Measurements from ENCODE around the gene HNRNPA3.
"Not testable (repeated sequence)": the region's sequence is repeated elsewhere in the genome, so short reads cannot be mapped to it uniquely, and the experiment has no call there.

HNRNPA3 gene

DNA sequence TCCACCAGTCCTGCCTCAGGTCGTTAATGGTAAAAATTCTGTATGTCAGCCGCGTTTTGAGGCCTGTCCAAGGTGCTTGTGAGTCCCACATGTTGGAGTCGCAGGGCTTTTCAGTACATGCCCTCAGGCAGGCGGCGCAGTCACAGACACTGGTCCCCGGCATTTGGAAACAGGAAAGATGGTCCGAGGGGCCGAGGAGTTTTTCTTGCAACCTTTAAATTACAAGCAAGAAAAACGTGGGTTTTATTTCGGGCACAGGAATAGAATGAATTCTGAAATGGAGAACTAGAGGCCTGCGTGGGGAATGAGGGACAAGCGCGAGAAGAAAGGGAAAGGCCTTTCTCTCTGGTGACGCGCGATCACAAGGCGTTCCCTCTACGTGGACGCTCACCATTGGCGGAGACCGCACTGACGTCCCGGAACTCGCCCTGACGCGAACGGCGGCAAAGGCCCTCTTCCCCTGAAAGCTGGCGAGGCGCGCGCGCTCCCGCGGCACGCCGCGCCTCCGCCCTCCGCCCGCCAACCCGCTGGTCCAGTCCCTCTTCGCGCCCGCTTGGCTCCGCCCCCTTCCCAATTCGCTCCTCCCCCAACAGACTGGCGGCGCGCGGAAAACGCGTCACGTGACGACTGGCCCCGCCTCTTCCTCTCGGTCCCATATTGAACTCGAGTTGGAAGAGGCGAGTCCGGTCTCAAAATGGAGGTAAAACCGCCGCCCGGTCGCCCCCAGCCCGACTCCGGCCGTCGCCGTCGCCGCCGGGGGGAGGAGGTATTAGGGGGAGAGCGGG, at the start of gene HNRNPA3:
TSS of gene HNRNPA3 (plus strand) at position 689 of the 785 bp plus-strand sequence. CDS start at position 695, 6 bp downstream.
- DNase-seq, result peak; percentile 100

DNA sequence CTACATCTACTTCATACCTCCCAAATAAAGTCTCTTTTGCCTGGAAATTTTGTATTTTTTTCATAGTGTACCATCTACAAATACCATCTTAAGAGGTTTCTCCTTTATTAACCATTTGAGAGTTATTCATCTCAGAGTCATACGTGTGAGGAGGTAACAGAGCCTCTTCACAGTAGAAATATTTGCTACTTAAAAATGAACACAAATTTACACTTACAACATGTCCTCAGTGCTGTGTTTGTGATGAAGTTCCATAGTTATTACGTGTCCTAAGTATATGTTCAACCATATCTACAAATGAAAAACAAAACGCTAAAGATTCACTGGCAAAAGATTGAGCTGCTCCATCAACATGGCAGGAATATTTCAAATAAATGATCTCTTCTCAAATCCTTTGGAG, 48.5 kb upstream of the HNRNPA3 start:
- no peak for DNase-seq

DNA sequence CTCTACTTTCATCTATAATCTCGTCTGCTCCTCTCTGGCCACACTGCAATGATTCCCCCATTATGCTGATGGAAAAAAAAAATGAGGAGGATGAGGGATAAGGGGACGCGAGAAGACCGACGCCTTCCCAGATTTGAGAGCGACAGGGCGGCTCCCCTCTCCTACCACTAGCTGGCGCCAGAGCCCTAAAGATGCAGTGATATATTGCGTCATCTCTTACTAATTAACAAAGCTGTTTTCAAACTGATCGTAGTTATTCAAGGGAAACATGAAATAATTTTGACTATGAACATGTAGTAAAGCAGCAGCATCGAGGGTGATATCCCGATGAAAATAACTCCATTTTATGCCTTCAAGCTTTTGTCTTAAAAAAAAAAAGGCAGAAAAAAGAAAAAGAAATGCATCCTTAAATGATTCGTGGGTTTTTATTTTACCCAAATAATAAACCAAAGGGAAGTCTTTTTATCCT, 48.0 kb upstream of the HNRNPA3 start:
- peak; percentile 87 for DNase-seq

DNA sequence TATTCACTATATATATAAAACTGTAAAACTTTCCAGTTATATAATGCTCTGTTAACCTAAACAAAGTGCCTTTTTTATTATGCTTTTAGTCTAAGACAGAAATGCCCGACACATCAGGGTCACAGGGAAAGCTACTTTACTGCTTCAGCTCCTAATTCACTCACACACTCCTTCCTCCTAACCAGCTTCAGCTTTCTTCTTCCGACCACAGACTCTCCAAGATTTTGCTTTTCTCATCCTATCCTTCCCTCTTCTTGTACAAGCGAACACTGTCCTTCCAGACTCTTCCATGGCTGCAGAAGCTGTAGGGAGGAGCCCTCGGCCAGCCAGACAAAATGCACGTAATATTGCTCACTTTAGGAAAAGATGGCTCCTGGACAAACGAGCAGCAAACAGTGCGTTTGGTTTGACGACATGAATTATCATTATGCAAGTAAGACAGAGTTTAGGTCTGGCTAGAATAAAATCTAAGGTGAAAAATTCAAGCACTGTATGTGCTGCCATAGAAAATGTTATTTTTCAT, 47.5 kb upstream of the HNRNPA3 start:
- DNase-seq, result no peak

DNA sequence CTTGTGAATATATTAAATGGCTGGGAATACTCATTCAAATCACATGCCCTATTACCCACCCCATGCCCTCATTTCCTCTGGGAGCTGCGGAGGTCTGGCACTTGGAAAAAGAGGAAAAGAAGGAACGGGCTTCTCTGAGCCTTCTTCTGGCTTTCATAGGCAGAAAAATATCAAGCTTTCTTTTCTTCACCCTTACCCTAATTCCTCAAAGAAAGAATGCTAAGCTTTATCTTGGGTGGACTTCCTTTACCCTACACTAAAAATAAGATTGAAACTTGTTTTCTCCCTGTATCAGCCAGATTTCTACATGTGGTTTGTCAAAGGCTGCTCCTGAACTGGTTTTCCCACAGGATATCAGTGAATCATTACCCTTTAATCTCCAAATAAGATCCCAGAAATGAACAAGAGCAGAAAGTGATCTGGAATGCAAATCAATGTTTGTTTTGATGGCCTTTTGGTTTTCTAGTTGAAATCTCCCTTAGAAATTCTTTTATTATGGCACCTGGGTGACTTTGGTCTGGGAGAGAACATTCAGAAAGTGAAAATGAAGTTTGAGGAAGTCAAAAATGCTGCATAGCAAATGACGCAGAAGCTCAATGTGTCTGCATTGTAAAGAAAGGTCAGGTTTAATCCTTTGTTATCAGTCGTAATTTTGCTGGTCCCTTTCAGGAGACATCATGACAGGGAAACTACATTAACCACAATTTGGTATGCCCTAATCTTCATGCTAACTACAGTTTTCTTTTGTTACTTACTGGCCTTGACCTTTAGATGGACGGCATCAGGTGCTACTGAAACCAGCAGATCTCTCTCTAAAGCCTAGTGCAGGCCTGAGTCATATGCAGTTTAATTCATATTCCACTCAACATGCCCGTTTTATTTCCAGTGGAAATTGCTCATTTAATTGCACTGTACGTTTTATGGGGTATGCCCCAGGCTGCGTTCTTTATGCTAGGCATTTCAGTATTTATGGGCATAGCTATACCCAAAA, 46.6 kb upstream of the HNRNPA3 start:
- no peak for DNase-seq

DNA sequence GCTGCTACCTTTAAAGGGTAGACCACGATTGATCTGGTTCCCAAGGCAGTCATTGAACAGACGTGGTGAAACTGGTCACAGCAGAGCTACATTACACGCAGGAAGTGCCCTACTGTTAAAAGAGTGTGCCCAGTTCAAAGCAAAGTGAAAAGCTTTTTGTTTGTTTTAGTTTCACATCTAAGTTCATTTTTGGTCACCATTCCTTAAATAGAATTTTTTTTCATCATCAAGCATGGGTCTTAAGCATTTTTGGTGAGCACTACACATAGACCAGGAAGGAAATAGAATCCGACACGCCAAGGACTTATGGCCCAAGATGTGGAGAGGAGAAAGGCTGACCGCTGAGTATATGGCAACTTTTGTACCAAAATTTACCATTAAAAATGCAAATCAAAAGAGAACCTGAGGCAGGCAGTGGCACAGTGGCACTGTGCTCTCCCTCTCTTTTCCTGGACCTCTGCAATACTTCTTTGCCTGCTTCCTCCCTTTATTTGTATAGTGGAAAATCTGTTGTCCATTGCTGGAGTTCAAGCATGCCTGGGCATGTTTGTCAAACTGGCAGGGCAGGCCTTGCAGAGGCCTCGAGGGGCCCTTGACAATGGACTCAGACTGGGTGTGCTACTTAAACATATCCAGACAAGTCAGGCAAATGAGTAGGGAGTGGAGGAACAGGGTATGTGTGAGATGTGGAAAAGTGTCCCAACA, 42.6 kb upstream of the HNRNPA3 start:
- no peak for DNase-seq

DNA sequence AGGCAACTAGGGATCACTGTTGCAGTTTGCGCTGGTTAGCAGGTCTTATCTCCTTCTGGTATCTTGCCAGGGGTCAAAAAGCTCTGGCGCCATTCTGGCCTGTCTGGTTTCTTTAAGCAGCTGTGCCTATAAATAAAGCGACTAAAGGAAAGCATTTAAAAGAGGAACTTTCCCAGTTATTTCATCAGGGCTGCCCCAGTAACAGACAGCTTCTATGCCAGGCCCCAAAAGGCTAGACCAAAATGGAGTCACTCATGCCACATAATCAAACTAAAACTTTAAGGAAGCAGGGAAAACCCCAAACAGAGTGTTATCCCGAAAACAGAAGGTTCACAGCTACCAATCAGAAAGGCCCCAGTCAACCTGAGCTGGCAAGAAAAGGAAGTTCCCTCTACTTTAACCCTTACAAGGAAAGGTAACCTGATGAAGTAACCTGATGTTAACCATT, 41.2 kb upstream of the HNRNPA3 start:
- no peak for DNase-seq

DNA sequence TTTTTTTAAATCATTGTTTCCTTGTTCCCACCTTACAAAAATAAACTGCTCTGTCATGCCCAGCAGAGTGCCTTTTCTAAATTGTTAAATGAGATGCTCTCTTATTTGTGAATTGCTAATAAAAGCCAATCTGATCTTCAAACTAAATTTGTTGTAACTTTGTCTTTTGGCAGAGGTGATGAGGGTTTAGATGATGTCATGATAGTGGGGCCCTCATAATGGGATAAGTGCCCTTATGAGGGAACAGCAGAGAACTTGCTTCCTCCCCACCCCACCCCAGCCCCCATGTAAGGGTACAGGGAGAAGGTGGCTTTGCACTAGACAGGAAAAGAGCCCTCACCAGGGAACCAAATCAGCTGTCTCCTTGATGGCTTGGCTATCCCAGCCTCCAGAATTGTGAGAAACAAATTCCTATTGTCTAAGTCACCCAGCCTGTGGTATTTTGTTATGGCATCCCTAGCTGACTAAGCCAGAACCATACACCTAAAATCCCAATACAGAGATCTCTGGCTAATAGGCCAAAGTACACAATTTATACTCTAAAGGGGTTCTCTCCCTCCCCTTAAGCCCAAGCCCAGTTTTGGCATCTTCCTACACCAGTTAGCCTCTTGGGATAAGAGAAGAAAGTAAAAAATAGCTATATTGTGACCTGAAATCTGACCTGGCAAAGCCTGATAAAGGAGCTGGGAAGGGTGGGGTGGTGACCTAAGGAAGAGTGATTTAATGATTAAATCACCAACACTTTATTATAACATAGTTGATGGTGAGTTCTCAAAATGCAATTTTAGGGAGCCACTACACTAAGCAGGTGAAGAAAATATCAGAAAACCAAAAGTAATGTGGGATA, 40.3 kb upstream of the HNRNPA3 start:
- no peak for DNase-seq

DNA sequence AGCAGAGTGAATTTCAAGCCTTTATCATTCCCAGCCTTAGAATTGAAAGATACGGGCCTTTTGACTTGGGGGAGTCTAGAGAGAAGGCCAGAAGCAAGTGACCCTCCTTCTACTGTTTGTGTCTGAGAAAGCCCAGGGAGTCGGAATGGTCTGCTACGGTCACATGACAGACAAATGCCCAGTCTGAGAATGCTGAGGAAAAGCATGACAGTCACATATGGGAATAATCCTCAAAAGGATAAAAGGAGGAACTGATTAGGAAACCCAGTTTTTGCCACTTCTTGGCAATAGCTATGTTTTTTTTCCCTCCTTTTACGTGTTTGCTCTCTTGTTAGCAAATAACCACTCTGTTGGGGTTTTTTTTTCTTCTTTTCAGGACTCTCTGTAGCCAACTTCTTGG, 38.1 kb upstream of the HNRNPA3 start:
- no peak for DNase-seq

DNA sequence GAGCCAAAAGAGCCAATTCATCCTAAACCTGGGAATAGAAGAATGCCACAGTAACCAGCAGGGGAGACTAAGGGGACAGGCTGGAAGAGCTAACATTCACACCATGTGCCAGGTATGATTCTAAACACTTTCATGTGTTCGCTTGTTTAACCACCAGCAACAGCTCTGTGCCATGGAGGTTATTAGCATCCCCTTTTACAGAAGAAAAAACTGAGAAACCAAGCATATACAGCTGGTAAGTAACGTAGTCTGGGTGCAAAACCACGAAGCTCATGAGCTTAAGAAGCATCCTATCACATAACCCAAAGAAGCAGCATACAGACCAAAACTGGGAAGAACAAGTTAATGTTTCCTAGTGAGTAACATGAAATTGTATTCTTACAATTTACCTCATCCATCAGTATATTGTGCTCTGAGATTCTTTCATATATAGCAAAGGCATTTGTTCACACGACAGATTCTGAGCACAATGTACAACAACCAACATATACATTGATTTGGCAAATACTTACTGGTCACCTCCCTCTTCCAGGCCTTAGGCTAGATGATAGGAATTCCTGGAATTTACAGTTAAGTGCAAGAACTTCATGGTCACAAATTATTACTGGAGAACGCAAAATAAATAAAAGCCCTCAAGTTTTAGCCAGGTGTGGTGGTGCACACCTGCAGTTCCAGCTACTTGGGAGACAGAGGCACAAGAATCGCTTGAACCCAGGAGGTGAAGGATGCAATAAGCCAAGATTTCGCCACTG, 36.5 kb upstream of the HNRNPA3 start:
- no peak for DNase-seq

DNA sequence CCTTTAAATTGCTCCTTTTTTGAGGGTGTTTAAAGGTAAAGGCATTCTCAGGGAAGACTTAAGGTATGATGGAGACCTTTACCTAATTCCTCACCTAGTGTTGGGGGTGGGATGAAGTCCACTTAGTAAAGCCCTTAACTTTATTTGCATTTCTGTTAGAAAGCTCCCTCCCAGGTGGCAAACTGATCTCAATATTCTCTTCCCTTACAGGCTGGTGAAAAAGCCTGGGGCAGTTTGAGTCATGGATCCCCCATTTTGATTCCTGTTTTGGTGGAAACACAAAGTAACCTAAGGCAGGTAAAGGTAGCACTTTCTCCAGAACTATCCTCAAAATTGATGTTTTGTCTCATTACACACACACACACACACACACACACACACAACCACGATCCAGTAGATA, 33.8 kb upstream of the HNRNPA3 start:
- DNase-seq, result no peak

DNA sequence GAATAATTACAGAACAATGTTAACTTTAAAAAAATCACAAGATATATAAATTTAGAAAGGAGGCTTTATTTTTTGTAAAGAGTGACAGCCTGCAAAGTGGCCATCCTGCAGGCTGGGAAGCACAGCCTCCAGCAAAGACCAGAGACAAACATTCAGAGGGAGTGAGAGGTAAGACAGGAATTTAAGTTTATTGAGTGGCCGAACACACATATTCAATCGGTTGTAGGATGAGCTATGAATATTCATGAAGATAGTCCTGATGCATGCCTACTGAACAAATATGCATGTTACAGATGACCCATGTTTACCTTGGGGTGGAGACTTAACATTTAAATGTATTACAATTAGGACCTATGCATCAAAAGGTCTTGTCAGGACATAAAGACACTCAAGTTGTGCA, 33.4 kb upstream of the HNRNPA3 start:
- no peak for DNase-seq

DNA sequence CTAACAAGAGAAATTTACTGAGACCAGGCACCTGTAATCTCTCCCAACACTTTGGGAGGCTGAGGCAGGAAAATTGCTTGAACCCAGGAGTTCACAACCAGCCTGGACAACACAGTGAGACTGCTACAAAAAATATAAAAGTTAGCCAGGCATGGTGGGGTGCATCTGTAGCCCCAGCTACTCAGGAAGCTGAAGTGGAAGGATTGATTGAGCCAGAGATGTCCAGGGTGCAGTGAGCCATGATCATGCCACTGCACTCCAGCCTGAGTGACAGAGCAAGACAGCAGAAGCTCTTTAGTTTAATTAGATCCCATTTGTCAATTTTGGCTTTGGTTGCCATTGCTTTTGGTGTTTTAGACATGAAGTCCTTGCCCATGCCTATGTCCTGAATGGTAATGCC, 32.9 kb upstream of the HNRNPA3 start:
- not testable (repeated sequence) for DNase-seq

DNA sequence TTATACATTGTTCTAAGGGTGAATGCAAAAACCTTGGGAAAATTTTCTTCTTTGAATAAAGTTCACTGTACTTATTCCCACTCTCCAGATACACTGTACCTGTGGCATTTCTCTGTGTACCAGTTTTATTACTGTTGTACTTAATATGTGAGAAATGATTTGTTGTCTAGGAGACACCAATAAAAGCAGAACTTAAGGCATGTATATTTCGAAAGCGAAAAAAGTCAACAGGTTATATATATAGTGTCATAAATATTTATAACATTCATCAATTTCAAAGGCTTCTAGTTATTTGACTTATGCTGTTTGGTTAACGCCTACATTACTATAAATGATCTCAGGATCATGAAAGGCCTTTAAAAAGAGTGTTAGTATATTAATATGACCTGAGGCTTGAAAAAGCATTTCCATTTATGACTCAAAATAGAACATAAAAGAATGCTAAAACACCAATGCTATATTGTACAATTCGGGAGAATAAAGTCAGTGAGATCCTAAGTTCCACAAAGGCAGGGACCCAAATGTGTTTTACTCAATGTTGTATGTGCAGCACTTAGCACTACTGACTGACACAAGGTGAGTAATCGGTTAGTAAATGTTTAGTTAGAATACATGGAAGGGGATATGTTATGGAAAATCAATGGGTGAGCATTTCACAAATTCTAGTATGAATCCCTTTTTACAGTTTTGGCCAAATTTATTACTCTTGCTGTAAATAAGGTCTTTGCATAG, 32.2 kb upstream of the HNRNPA3 start:
- DNase-seq, result no peak

DNA sequence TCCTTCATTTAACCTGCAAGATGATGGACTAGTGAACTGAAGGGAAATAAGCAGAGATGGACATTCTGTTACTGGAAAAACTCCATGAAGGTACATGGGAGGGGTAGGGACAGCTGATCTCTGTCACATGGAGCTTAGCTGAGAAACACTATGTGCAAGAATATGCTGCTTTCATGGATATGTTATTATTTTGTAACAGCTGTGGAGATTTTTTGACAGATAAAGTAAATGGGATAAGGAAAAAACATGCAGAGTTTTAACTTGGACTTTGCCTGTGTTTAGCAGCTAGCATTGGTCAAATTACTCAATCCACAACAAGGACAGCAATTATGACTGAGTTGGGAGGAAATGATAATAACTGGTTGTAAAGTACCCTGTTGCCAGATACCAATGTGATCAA, 28.7 kb upstream of the HNRNPA3 start:
- no peak for DNase-seq

DNA sequence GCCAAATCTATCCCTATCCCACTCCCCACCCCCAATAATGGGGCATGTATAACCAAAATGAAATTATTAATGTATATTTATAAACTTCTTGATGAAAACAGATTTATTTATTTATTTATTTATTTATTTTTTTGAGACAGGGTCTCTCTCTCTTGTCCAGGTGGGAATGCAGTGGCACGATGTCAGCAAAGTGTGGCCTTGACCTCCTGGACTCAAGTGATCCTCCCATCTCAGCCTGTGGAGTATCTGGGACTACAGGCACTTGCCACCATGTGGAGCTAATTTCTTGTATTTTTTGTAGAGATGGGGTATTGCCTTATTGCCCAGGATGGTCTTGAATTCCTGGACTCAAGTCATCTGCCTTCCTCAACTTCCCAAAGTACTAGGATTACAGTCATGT, 28.0 kb upstream of the HNRNPA3 start:
- no peak for DNase-seq

DNA sequence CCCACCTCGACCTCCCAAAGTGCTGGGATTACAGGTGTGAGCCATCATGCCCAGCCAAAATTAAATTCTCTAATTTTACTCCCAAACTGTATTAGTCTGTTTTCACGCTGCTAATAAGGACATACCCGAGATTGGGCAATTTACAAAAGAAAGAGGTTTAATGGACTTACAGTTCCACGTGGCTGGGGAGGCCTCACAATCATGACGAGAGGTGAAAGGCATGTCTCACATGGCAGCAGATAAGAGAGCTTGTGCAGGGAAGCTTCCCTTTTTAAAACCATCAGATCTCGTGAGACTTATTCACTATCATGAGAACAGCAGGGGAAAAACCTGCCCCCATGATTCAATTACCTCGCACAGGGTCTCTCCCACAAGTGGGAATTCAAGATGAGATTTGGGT, 26.6 kb upstream of the HNRNPA3 start:
- DNase-seq, result not testable (repeated sequence)

DNA sequence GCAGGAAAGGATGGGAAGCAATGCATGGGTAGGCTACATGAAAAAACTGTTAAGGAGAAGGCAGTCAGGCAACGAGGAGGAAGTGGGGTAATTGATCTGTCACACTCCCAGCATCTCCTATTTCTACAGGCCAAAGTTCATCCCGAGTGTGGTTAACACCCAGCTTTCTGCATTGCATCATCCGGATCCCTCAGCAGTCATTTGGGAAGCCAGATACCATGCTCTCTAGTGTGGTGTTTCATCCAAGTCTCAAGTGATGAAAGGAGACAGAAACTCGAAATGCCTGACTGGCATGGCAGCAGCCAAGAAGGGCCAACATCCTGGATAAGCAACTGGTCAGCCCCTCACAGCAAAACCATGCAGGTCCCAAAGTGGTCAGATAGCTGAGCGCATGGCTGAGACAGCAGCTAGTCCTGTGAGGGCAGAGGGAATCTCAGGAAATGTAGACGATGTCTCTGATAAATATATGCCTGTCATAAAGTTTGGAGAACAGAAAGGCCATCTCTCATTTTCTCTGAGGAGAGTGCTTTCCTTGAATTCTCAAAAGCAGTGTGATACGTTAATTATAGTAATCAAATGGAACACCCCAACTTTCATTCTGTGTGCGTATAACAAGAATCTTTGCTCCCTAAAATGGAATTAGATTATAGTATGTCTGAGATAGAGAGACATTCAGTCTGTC, 24.8 kb upstream of the HNRNPA3 start:
- no peak for DNase-seq

Data from stimulated activated CD4-positive, alpha-beta T cell treated with anti-CD3 and anti-CD28 coated beads, Interleukin-4, amount 100 ng/mL, for 24 hours (primary cell).